ENCODE measurements around the gene IRAK2.

Gene IRAK2

DNA sequence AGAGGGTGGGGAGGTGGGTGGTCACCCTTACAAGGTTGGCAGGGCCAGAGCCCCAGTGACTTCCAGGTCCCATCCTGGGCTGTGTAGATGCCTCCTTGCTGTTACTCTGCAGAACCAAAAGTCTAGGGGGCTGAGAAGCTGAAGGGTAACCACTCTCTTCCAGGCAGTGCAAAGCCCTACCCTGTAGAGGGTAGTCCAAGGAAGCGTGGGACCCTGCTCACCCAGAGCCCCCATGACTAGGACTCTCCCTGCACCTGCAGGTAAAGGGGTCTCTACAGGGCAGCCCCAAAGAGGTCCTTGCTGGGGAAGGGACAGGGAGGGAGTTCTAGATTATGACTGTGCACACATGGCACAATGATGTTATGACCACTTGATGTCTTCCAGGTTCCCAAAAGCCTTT is 113.8 kb downstream of the IRAK2 start:
- Histone ChIP-seq H3K4me3 (ENCODE audit: low read depth, low read length) (no peak overlapping the region), H3K9ac (ENCODE audit: low read length) (no peak overlapping the region), H3K27ac (ENCODE audit: low read depth, low read length) (no peak overlapping the region), H3K36me3 (ENCODE audit: control insufficient read depth, insufficient read depth, low read length) (peaks cover 71% of the 10 kb centered on the region), H3K4me1 (ENCODE audit: control insufficient read depth, insufficient read depth, low read length) (no peaks in the 10 kb centered on the region), H3K9me3 (ENCODE audit: control insufficient read depth, insufficient read depth, low read depth, low read length) (no peaks in the 10 kb centered on the region), H3K27me3 (ENCODE audit: control insufficient read depth, insufficient read depth, low read length) (no peaks in the 10 kb centered on the region)

DNA sequence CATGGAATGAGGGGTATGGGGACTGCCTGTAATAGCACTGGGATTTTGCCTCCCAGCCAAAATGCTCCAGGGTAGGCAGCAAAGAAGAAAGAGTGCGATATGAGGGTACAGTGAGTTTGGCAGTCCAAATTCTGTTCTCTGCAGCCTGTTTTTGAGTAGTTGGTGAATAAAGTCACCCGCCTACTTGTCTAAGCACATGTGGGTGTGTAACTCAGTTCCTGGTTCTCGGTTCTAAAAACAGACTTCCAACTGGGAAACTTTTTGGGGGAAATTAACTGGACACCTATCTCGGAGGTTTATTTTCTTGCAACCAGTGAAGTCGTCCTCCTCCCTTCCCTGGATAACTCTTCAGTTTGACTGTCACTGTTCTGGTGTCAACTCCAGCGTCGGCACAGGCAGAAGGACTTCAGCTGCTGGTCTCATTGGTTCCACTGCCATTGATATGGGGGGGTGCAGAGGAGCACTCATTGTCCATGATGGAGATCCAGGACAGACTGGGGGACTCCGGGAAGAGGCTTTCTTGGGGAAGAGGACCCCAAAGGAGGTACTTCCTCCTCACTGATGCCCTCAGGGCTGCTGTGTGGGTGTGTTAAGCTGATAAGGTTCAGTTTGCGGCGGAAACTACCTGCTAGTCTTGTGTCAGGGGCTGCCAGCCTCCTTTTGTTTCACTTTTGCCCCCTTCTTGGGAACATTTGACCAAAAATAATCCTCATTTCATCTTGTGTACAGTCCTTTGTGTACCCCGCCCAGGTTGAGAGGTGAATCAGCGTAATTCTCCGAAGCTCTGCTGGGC is 114.9 kb downstream of the IRAK2 start:
- Histone ChIP-seq H3K4me1 (ENCODE audit: control insufficient read depth, insufficient read depth, low read length) (no peaks in the 10 kb centered on the region), H3K27ac (ENCODE audit: low read depth, low read length) (no peak overlapping the region), H3K9ac (ENCODE audit: low read length) (no peak overlapping the region), H3K36me3 (ENCODE audit: control insufficient read depth, insufficient read depth, low read length) (peaks cover 71% of the 10 kb centered on the region), H3K27me3 (ENCODE audit: control insufficient read depth, insufficient read depth, low read length) (no peaks in the 10 kb centered on the region), H3K9me3 (ENCODE audit: control insufficient read depth, insufficient read depth, low read depth, low read length) (no peaks in the 10 kb centered on the region), H3K4me3 (ENCODE audit: low read depth, low read length) (no peak overlapping the region)

DNA sequence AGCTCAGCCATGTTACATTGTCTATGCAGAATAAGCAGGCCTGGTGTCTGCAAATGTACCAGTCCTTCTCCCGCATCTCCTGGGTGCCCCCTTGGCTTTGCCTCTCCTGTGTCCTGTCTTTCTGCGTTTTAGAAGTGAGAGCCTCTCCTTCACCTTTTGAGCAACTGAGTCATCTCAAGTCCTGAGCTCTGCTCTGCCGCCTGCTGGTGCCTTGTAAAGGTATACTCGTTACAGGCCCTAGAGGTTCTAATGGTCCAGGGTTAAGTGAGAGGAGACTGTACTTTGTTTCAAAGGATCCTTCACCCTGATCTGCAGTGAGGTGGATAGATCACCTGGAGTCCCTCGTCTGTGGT is 115.4 kb downstream of the IRAK2 start:
- Histone ChIP-seq H3K9ac (ENCODE audit: low read length) (no peak overlapping the region), H3K36me3 (ENCODE audit: control insufficient read depth, insufficient read depth, low read length) (peaks cover 71% of the 10 kb centered on the region)

DNA sequence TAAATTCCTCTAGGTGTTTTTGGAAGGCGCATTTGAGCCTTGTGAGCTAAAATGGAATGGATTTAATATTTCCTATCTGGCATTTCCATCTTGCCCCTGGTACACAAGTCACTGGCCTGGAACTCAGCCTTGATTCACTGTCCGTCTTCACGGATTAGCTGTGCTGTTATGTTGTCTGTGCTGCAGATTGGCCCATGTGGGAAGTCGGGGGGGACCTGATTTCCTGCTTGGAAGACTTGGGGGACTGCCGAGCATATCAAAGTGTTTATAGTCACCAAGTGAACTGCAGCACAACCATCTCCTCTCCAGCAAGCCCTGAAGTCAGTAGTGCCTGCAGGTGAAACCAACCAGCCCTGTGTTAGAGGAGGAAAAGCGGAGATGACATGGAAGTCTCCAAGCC is 115.9 kb downstream of the IRAK2 start:
- Histone ChIP-seq H3K36me3 (ENCODE audit: control insufficient read depth, insufficient read depth, low read length) (peaks cover 67% of the 10 kb centered on the region), H3K4me1 (ENCODE audit: control insufficient read depth, insufficient read depth, low read length) (no peaks in the 10 kb centered on the region), H3K9ac (ENCODE audit: low read length) (no peak overlapping the region), H3K27ac (ENCODE audit: low read depth, low read length) (no peak overlapping the region), H3K4me3 (ENCODE audit: low read depth, low read length) (no peak overlapping the region), H3K9me3 (ENCODE audit: control insufficient read depth, insufficient read depth, low read depth, low read length) (no peaks in the 10 kb centered on the region), H3K27me3 (ENCODE audit: control insufficient read depth, insufficient read depth, low read length) (no peaks in the 10 kb centered on the region)

More for the DNA sequence above, 115.4 kb downstream of the IRAK2 start:
- Histone ChIP-seq H3K4me1 (ENCODE audit: control insufficient read depth, insufficient read depth, low read length) (no peaks in the 10 kb centered on the region), H3K27ac (ENCODE audit: low read depth, low read length) (no peak overlapping the region), H3K4me3 (ENCODE audit: low read depth, low read length) (no peak overlapping the region), H3K27me3 (ENCODE audit: control insufficient read depth, insufficient read depth, low read length) (no peaks in the 10 kb centered on the region), H3K9me3 (ENCODE audit: control insufficient read depth, insufficient read depth, low read depth, low read length) (no peaks in the 10 kb centered on the region)

DNA sequence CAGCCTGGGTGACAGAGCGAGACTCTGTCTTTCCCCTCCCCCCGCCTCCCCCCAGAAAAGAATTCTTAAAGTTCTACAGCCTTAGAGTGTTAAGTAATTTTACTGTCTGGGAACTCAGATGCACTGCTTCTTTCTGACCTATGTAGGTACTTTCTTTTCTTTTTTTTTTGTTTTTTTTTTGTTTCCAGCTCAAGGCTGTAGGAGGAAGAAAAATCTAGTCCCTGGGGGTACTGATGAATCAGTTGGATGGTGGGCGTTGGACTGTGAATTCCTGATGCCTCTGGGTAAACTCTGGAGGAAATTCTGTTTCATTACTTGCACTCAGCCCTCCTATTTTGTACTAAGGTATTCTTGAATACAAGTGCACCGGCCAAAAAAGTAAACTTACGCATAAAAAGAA is 117.2 kb downstream of the IRAK2 start:
- Histone ChIP-seq H3K27me3 (ENCODE audit: control insufficient read depth, insufficient read depth, low read length) (no peaks in the 10 kb centered on the region), H3K9me3 (ENCODE audit: control insufficient read depth, insufficient read depth, low read depth, low read length) (no peaks in the 10 kb centered on the region), H3K27ac (ENCODE audit: low read depth, low read length) (no peak overlapping the region), H3K4me3 (ENCODE audit: low read depth, low read length) (no peak overlapping the region), H3K36me3 (ENCODE audit: control insufficient read depth, insufficient read depth, low read length) (peaks cover 63% of the 10 kb centered on the region), H3K4me1 (ENCODE audit: control insufficient read depth, insufficient read depth, low read length) (peaks cover 5% of the 10 kb centered on the region; the same call in 1 of the 2 replicates), H3K9ac (ENCODE audit: low read length) (no peak overlapping the region)

DNA sequence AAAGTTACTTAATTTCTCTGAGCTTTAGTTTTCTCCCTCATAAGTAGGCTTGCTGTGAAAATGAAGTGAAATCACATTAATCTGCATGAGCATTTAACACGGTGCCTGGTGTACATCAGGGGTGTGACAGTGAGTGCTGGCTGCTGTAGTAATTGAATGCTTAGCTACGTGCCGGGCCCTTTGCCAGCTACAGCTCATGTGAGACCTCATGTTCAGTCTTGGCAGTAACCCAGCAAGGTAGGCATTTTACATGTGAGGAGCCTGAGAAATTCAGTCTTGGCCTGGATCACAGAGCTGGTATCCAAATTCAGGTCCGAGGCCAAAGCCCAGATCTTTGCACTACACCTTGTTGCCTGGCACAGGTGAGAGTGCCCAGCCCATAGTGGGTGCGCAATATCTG is 118.9 kb downstream of the IRAK2 start:
- Histone ChIP-seq H3K4me1 (ENCODE audit: control insufficient read depth, insufficient read depth, low read length) (peaks cover 11% of the 10 kb centered on the region), H3K27me3 (ENCODE audit: control insufficient read depth, insufficient read depth, low read length) (no peaks in the 10 kb centered on the region), H3K27ac (ENCODE audit: low read depth, low read length) (no peak overlapping the region), H3K36me3 (ENCODE audit: control insufficient read depth, insufficient read depth, low read length) (peaks cover 60% of the 10 kb centered on the region), H3K4me3 (ENCODE audit: low read depth, low read length) (no peak overlapping the region), H3K9me3 (ENCODE audit: control insufficient read depth, insufficient read depth, low read depth, low read length) (no peaks in the 10 kb centered on the region), H3K9ac (ENCODE audit: low read length) (no peak overlapping the region)

DNA sequence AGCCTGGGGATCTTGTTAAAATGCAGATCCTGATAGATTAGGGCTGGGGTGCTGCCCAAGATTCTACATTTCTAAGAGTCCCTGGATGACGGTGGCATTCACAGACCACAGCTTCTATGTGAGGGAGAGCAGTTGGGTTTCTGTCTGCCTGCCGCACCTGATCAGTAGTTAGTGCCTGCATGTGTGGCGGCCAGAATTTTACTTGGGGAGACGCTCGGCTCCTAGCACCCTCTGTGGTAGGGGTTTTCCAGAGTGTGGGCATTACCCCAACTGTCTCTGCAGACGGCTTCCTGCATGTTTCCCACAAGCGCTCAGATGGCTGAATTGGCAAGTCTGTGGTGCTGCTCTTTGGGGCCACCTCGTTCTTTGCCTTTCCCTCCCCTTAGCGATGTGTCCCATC is 119.8 kb downstream of the IRAK2 start:
- Histone ChIP-seq H3K9me3 (ENCODE audit: control insufficient read depth, insufficient read depth, low read depth, low read length) (no peaks in the 10 kb centered on the region), H3K27me3 (ENCODE audit: control insufficient read depth, insufficient read depth, low read length) (no peaks in the 10 kb centered on the region), H3K4me3 (ENCODE audit: low read depth, low read length) (no peak overlapping the region), H3K36me3 (ENCODE audit: control insufficient read depth, insufficient read depth, low read length) (peaks cover 59% of the 10 kb centered on the region), H3K9ac (ENCODE audit: low read length) (no peak overlapping the region), H3K27ac (ENCODE audit: low read depth, low read length) (no peak overlapping the region), H3K4me1 (ENCODE audit: control insufficient read depth, insufficient read depth, low read length) (peaks cover 11% of the 10 kb centered on the region)

DNA sequence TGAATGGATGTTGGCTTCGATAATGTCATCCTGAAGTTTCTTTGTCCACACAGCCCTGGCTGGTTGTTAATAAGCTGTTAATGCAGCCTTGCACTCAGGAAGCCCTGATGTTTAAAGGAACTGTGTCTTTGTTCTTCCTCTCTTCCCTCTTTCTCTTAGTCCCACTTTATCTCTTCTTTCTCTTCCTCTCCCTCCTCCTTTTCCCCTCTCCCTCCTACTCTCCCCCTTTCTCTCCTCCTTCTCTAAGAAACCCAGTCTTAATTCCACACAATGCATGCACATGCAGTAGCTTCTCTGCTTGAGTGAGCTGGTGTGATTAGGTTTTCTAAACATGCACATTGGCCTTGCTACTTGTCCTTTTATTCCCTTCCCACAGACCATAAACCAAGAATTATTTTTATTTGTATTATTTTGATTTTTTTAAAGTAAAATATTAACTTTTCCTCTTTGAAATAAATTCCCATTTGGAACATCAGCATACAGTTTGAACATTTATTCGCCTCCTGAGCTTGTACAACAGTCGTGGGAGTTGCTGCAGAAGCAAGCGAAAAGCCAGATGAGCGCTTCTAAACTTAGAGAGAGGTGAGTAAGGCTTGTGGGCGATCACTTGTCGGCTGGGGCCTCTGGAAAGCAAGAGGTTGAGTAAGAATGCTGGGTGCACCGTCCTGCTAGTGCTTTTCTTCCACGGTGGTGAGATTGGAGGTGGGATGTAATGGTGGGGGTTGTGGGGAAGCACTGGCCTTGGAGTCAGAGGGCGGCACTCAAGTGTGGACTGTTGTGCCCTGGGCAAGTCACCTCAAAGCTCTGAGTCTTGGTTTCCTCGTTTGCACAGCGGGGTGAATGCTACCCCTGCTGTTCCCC is 120.8 kb downstream of the IRAK2 start:
- no peaks in the 10 kb centered on the region for H3K27me3 ChIP-seq (ENCODE audit: control insufficient read depth, insufficient read depth, low read length)
- peaks cover 55% of the 10 kb centered on the region for H3K36me3 ChIP-seq (ENCODE audit: control insufficient read depth, insufficient read depth, low read length)
- no peak overlapping the region for H3K9ac ChIP-seq (ENCODE audit: low read length)
- H3K27ac ChIP-seq (ENCODE audit: low read depth, low read length), result no peak overlapping the region
- peaks cover 19% of the 10 kb centered on the region for H3K4me1 ChIP-seq (ENCODE audit: control insufficient read depth, insufficient read depth, low read length)
- H3K4me3 ChIP-seq (ENCODE audit: low read depth, low read length), result no peak overlapping the region
- no peaks in the 10 kb centered on the region for H3K9me3 ChIP-seq (ENCODE audit: control insufficient read depth, insufficient read depth, low read depth, low read length)

DNA sequence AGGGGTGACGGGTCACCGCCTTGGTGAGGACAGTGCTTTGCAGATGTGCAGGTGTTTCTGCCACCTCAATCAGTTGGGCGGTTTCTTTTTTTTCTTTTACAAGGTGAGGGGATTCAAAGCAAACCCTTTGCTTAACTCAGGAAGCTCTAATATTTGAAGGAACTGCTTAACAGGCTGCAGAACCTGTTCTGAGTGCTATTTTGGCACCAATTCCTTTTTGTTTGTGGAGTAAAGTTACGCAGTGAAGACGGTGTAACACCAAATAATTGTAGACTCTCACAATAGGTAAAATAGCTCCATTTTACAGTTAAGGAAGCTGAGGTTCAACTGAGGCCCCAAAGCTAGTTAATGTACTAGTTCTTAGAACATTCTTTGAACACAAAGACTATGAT is 121.4 kb downstream of the IRAK2 start:
- Histone ChIP-seq H3K27me3 (ENCODE audit: control insufficient read depth, insufficient read depth, low read length) (no peaks in the 10 kb centered on the region), H3K27ac (ENCODE audit: low read depth, low read length) (no peak overlapping the region), H3K4me3 (ENCODE audit: low read depth, low read length) (no peak overlapping the region), H3K9ac (ENCODE audit: low read length) (no peak overlapping the region), H3K9me3 (ENCODE audit: control insufficient read depth, insufficient read depth, low read depth, low read length) (no peaks in the 10 kb centered on the region), H3K36me3 (ENCODE audit: control insufficient read depth, insufficient read depth, low read length) (peaks cover 49% of the 10 kb centered on the region), H3K4me1 (ENCODE audit: control insufficient read depth, insufficient read depth, low read length) (peaks cover 22% of the 10 kb centered on the region)

DNA sequence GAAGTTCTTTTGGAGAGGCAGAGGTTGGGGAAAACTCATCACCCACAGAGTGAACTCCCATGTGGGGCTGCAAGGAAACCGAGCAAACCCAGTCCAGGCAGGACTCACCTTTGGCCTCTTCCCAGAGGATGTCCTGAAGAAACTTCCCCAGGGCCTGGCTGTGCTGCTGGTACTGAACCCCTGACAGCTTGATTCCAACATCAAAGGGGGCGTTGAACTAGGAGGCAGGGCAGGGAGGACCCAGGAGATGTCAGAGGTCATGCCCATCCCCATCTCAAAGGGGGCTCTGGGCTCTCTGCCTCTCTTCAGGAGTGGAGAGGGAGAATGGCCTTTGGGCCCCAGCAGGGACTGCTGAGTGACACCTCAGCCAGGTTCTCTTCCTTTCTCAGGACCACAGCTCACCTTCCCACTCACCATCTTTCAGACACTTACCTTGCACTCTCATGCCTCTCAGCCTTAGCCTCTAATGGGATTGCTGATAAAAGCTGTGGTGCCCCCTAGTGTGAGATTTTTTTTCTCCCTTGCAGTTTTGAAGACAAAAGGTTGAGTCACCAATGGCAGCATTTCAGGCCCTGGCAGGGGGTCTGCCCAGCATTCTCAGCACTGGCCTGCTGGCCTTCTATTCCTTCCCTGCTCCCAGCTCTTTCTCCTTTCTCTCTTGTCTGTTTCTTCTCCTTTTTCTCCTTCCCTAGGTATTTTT is 122.0 kb downstream of the IRAK2 start:
- Histone ChIP-seq H3K9me3 (ENCODE audit: control insufficient read depth, insufficient read depth, low read depth, low read length) (no peaks in the 10 kb centered on the region), H3K27ac (ENCODE audit: low read depth, low read length) (peak overlapping the region; percentile 47; the same call in 1 of the 2 replicates), H3K4me3 (ENCODE audit: low read depth, low read length) (no peak overlapping the region), H3K36me3 (ENCODE audit: control insufficient read depth, insufficient read depth, low read length) (peaks cover 49% of the 10 kb centered on the region), H3K4me1 (ENCODE audit: control insufficient read depth, insufficient read depth, low read length) (peaks cover 22% of the 10 kb centered on the region), H3K27me3 (ENCODE audit: control insufficient read depth, insufficient read depth, low read length) (no peaks in the 10 kb centered on the region), H3K9ac (ENCODE audit: low read length) (peak overlapping the region; percentile 62)

Measured in HUES6 (cell line).